Amniotic stem cell (primary cell): ENCODE data around the gene AFAP1L2.

Experiments
- DNase-seq: peaks from one replicate; lab custom pipeline; 2025; lab: John Stamatoyannopoulos, UW

AFAP1L2 gene

GRCh38 chr10:114391599-114391998, 12.7 kb downstream of the AFAP1L2 start:
- DNase-seq: no peak

- no peak for DNase-seq
Measured at GRCh38 chr10:114389426-114389825, 14.9 kb downstream of the AFAP1L2 start.

- no peak for DNase-seq
Measured at GRCh38 chr10:114388275-114388674, 16.0 kb downstream of the AFAP1L2 start.

GRCh38 chr10:114387784-114388183, 16.5 kb downstream of the AFAP1L2 start:
- DNase-seq: no peak

GRCh38 chr10:114386452-114386851, 17.9 kb downstream of the AFAP1L2 start:
- DNase-seq: no peak

- DNase-seq: no peak
Measured at GRCh38 chr10:114385557-114385956, 18.7 kb downstream of the AFAP1L2 start.

- DNase-seq: no peak
Measured at GRCh38 chr10:114384601-114385000, 19.7 kb downstream of the AFAP1L2 start.

GRCh38 chr10:114384181-114384580, 20.1 kb downstream of the AFAP1L2 start:
- no peak for DNase-seq

- DNase-seq: no peak
Measured at GRCh38 chr10:114380797-114381196, 23.5 kb downstream of the AFAP1L2 start.

- DNase-seq: no peak
Measured at GRCh38 chr10:114380060-114380459, 24.2 kb downstream of the AFAP1L2 start.

GRCh38 chr10:114379631-114380041, 24.7 kb downstream of the AFAP1L2 start:
- no peak for DNase-seq

- no peak for DNase-seq
Measured at GRCh38 chr10:114376523-114376922, 27.8 kb downstream of the AFAP1L2 start.

- DNase-seq: no peak
Measured at GRCh38 chr10:114375047-114375446, 29.3 kb downstream of the AFAP1L2 start.

- DNase-seq: no peak
Measured at GRCh38 chr10:114374053-114374791, 30.1 kb downstream of the AFAP1L2 start.

- DNase-seq: no peak
Measured at GRCh38 chr10:114373631-114374030, 30.7 kb downstream of the AFAP1L2 start.

- no peak for DNase-seq
Measured at GRCh38 chr10:114372995-114373394, 31.3 kb downstream of the AFAP1L2 start.

- DNase-seq: no peak
Measured at GRCh38 chr10:114372179-114372578, 32.1 kb downstream of the AFAP1L2 start.

- DNase-seq: no peak
Measured at GRCh38 chr10:114370966-114371365, 33.3 kb downstream of the AFAP1L2 start.

- no peak for DNase-seq
Measured at GRCh38 chr10:114370199-114370598, 34.1 kb downstream of the AFAP1L2 start.

- DNase-seq: no peak
Measured at GRCh38 chr10:114368057-114368391, 36.3 kb downstream of the AFAP1L2 start.

GRCh38 chr10:114367351-114368056, 36.8 kb downstream of the AFAP1L2 start:
- no peak for DNase-seq

GRCh38 chr10:114364726-114365125, 39.6 kb downstream of the AFAP1L2 start:
- DNase-seq: no peak

GRCh38 chr10:114363745-114364454, 40.4 kb downstream of the AFAP1L2 start:
- no peak for DNase-seq
